Transverse colon (tissue), 4 donors: ENCODE data around the gene ADM. TPM values are rescaled to one million over a fixed set of nuclear protein-coding genes. Genes with fewer than 3 reads are reported as not detected.

Experiments used
- DNase-seq: peaks from one replicate; pipeline ENCODE4 v3.0.0-alpha.2; 2019
- H3K27ac ChIP-seq, 4 donors: fragments of 200-600 bp; sonication (generic); 2 replicates each; pipeline ENCODE4 v1.5.1; 2016 to 2018; ENCODE audit warnings: inconsistent platforms in 4 of 4
- H3K27me3 ChIP-seq: fragments of 200-600 bp; sonication (generic); 2 replicates; pipeline ENCODE4 v1.5.1; 2017; ENCODE audit warnings: inconsistent platforms
- H3K36me3 ChIP-seq, 4 donors: fragments of 200-600 bp; sonication (generic); 2 replicates each; pipeline ENCODE4 v1.5.1; 2017 to 2019; ENCODE audit warnings: inconsistent platforms in 4 of 4
- H3K4me1 ChIP-seq, 4 donors: fragments of 200-600 bp; sonication (generic); 2 replicates each; pipeline ENCODE4 v1.5.1; 2017 to 2020; ENCODE audit warnings: inconsistent platforms in 4 of 4
- H3K4me3 ChIP-seq, 4 donors: fragments of 200-600 bp; sonication (generic); 1 replicate in 1 of 4; 2 replicates in 3 of 4; pipeline versions ENCODE4 v1.5.1 to v1.6.1; 2017 to 2019; ENCODE audit warnings: inconsistent platforms in 4 of 4
- H3K9me3 ChIP-seq, 2 donors: fragments of 200-600 bp; sonication (generic); 2 replicates each; pipeline ENCODE4 v1.5.1; 2017 to 2019; ENCODE audit warnings: inconsistent platforms in 2 of 2
- CTCF ChIP-seq, 5 experiments: fragments of 200-600 bp in 3 of 5; fragments of 450-650 bp in 2 of 5; sonication (generic) in 3 of 5; IDR thresholded peaks; 1 replicate in 2 of 5; 2 replicates in 3 of 5; pipeline ENCODE4 v1.5.1; 2016 to 2017; ENCODE audit warnings: antibody characterized with exemption in 5 of 5, inconsistent platforms in 3 of 5, mild to moderate bottlenecking in 2 of 5, moderate library complexity in 1 of 5
- EP300 ChIP-seq: sonication (generic); formaldehyde crosslinking; IDR thresholded peaks from one replicate; pipeline ENCODE4 v1.6.1; 2017; ENCODE audit warnings: antibody characterized with exemption, low read depth
- POLR2A ChIP-seq: fragments of 450-650 bp; IDR thresholded peaks from one replicate; pipeline ENCODE4 v1.6.1; 2016; ENCODE audit warnings: antibody characterized with exemption, mild to moderate bottlenecking, moderate library complexity
- POLR2AphosphoS5 ChIP-seq, 3 donors: sonication (generic); formaldehyde crosslinking; IDR thresholded peaks; one replicate each; pipeline ENCODE4 v1.6.1; 2016; ENCODE audit warnings: antibody characterized with exemption in 3 of 3
- WGBS, 2 donors: methylation state at CpG; one replicate each; pipeline ENCODE4 v1.1.5; 2018; ENCODE audit warnings: low coverage in 1 of 2; 5-methylcytosine and 5-hydroxymethylcytosine counted together
- in situ Hi-C, 4 donors: fragments of 200-750 bp; cut with MboI; loops; one replicate each; pipeline versions ENCODE4 v1.15.0 to v1.15.1; 2017; ENCODE audit warnings: low sequenced_read_pairs in 3 of 4, low pct_ligation_motif_present in 1 of 4, low pct_unique_long_range_greater_than_20kb in 1 of 4
- intact Hi-C: fragments of 100-400 bp; cut with DNase I; formaldehyde crosslinking; loops from one replicate; pipeline ENCODE4 v1.15.1; 2023; ENCODE audit warnings: low total_unique reads
- total RNA-seq, 4 donors: library from RNA; depleted of rRNA; stranded (reverse); fragments of >200 nt; gene quantifications; one replicate each; pipeline ENCODE4 v1.1.0, GENCODE V29; 2016

ADM gene
- total RNA-seq, 4 donors from 2014 or later: 51.9 to 235 (median 157) TPM

- Histone ChIP-seq H3K9me3 (no peaks in the 10 kb centered on the region), H3K4me1 (peaks cover 13 to 58% (median 36%) of the 10 kb centered on the region in 4 donors), H3K36me3 (no peaks in the 10 kb centered on the region), H3K27me3 (no peaks in the 10 kb centered on the region), H3K27ac (peak overlapping the region; percentile 69 to 81 (median 74)), H3K4me3 (no peak overlapping the region)
- intact Hi-C loops: loop anchor here (5.0 kb wide), 1 partner anchor 566 kb away; no protein-coding TSS in a partner anchor
- WGBS, 2 donors: 38 to 45% methylated on average over 1 of the region's 1 CpG
- TF ChIP-seq CTCF (IDR thresholded peaks at IDR 0.05): no peak
- TF ChIP-seq POLR2AphosphoS5 (IDR thresholded peaks at IDR 0.05): no peak
- no peak for TF ChIP-seq POLR2A
- no peak for TF ChIP-seq EP300
- in situ Hi-C loops: loop anchor here (10.0 to 25.0 kb wide), 3 partner anchors 461 to 569 kb away; no protein-coding TSS in a partner anchor
- DNase-seq: no peak
Measured at GRCh38 chr11:10323793-10324170, 18.9 kb downstream of the ADM start.

GRCh38 chr11:10324474-10324873, 19.6 kb downstream of the ADM start:
- intact Hi-C loops: loop anchor here (5.0 kb wide), 1 partner anchor 567 kb away; no protein-coding TSS in a partner anchor
- no peaks in the 10 kb centered on the region for H3K27me3 ChIP-seq
- H3K36me3 ChIP-seq: no peaks in the 10 kb centered on the region
- H3K9me3 ChIP-seq: no peaks in the 10 kb centered on the region
- H3K4me3 ChIP-seq: no peak overlapping the region
- in situ Hi-C loops: loop anchor here (10.0 to 25.0 kb wide), 3 partner anchors 462 to 570 kb away; no protein-coding TSS in a partner anchor
- WGBS, 2 donors: 13 to 68% methylated on average over 1 to 3 of the region's 3 CpGs
- DNase-seq: no peak
- peak in 1 of 3 donors; percentile 27 for TF ChIP-seq POLR2AphosphoS5 (IDR thresholded peaks at IDR 0.05)
- TF ChIP-seq POLR2A: no peak
- peaks cover 14 to 62% (median 39%) of the 10 kb centered on the region in 4 donors for H3K4me1 ChIP-seq
- peak overlapping the region; percentile 69 to 81 (median 74) for H3K27ac ChIP-seq

GRCh38 chr11:10325277-10326011, 20.6 kb downstream of the ADM start:
- intact Hi-C loops: no loop called here
- in situ Hi-C loops: loop anchor here in 1 of 4 donors (10.0 kb wide), 1 partner anchor 571 kb away; no protein-coding TSS in a partner anchor

GRCh38 chr11:10326012-10326964, 21.4 kb downstream of the ADM start:
- TF ChIP-seq POLR2A (no peak), EP300 (no peak), POLR2AphosphoS5 (IDR thresholded peaks at IDR 0.05) (peak in 2 of 3 donors; percentile 2 to 45), CTCF (IDR thresholded peaks at IDR 0.05) (no peak)
- intact Hi-C loops (no loop called here), in situ Hi-C loops (loop anchor here in 1 of 4 donors (10.0 kb wide), 1 partner anchor 571 kb away; no protein-coding TSS in a partner anchor)
- H3K9me3 ChIP-seq: no peaks in the 10 kb centered on the region
- peaks cover 14 to 62% (median 39%) of the 10 kb centered on the region in 4 donors for H3K4me1 ChIP-seq
- H3K36me3 ChIP-seq: no peaks in the 10 kb centered on the region
- DNase-seq: peak; percentile 77
- no peak overlapping the region for H3K4me3 ChIP-seq
- 31% methylated on average over 2 of the region's 2 CpGs; no CpG with 5 or more reads in 1 of the 2 donors for WGBS, 2 donors
- peak overlapping the region; percentile 69 to 81 (median 74) for H3K27ac ChIP-seq
- H3K27me3 ChIP-seq: no peaks in the 10 kb centered on the region

More at GRCh38 chr11:10325277-10326011, 20.6 kb downstream of the ADM start:
- H3K4me1 ChIP-seq: peaks cover 14 to 62% (median 39%) of the 10 kb centered on the region in 4 donors
- TF ChIP-seq POLR2AphosphoS5 (IDR thresholded peaks at IDR 0.05): no peak
- no peak for TF ChIP-seq EP300
- TF ChIP-seq POLR2A: no peak
- no peak for TF ChIP-seq CTCF (IDR thresholded peaks at IDR 0.05)
- H3K36me3 ChIP-seq: no peaks in the 10 kb centered on the region
- H3K9me3 ChIP-seq: no peaks in the 10 kb centered on the region
- WGBS, 2 donors: 52 to 58% methylated on average over 6 of the region's 6 CpGs
- peak overlapping the region; percentile 69 to 81 (median 74) for H3K27ac ChIP-seq
- DNase-seq: no peak
- no peaks in the 10 kb centered on the region for H3K27me3 ChIP-seq
- H3K4me3 ChIP-seq: no peak overlapping the region
